RWPE2 (cell line): ENCODE results near the gene GALNT17.
A peak's percentile ranks its signal among the peaks of the same experiment; 100 is the strongest.
"Not testable (repeated sequence)": the region's sequence is repeated elsewhere in the genome, so short reads cannot be mapped to it uniquely, and the experiment has no call there.

Experiments used
- ATAC-seq: fragments of 200-7000 bp; cut with Tn5 transposase; 3 replicates; pipeline ENCODE4 v1.9.1; 2021; ENCODE audit warnings: low read depth
- DNase-seq: peaks from one replicate; pipeline ENCODE4 v3.0.0-alpha.2; 2020; ENCODE audit warnings: low spot score
- H3K27ac ChIP-seq: fragments of 450-650 bp; 2 replicates; pipeline ENCODE4 v1.5.1; 2017; ENCODE audit warnings: mild to moderate bottlenecking; ENCODE audit not compliant: poor library complexity, severe bottlenecking
- H3K27me3 ChIP-seq: fragments of 250-450 bp; sonication (Bioruptor Pico); 2 replicates; pipeline ENCODE4 v1.5.1; 2021; ENCODE audit warnings: mild to moderate bottlenecking, moderate library complexity; ENCODE audit not compliant: insufficient read depth, poor library complexity, severe bottlenecking
- H3K36me3 ChIP-seq: fragments of 250-450 bp; sonication (Bioruptor Pico); 2 replicates; pipeline ENCODE4 v1.5.1; 2020; ENCODE audit warnings: low read depth, mild to moderate bottlenecking, moderate library complexity
- H3K4me1 ChIP-seq: fragments of 250-450 bp; sonication (Bioruptor Pico); 2 replicates; pipeline ENCODE4 v1.5.1; 2021; ENCODE audit warnings: mild to moderate bottlenecking, moderate library complexity; ENCODE audit not compliant: insufficient read depth, poor library complexity, severe bottlenecking
- H3K4me3 ChIP-seq: fragments of 250-450 bp; sonication (Bioruptor Pico); 2 replicates; pipeline ENCODE4 v1.5.1; 2021; ENCODE audit warnings: mild to moderate bottlenecking, moderate library complexity; ENCODE audit not compliant: severe bottlenecking
- H3K9me3 ChIP-seq: fragments of 250-450 bp; sonication (Bioruptor Pico); 2 replicates; pipeline ENCODE4 v1.5.1; 2021; ENCODE audit warnings: mild to moderate bottlenecking, moderate library complexity; ENCODE audit not compliant: severe bottlenecking
- TF ChIP-seq, protein P1 (sequence below): fragments of 450-650 bp; IDR thresholded peaks from one replicate; pipeline ENCODE4 v1.5.1; 2017; ENCODE audit warnings: mild to moderate bottlenecking, moderate library complexity; ENCODE audit not compliant: poor library complexity, severe bottlenecking

Gene GALNT17

DNA sequence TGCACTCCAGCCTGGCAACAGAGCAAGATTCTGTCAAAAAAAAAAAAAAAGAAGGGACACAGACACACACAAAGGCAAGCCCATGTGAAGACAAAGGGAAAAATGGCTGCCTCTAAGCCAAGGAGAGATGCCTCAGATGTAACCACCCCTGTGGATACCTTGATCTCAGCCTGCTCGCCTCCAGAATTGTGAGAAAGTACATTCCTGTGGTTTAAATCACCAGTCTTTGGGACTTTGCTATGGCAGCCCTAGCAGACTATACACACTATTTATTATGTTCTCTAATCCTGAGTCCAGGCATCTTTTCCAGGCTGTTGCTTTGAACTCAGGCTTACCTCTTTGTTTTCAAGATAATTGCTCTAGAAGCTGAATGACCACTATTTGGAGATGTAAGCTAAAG is 494.3 kb downstream of the GALNT17 start:
- no peak for DNase-seq
- Histone ChIP-seq H3K4me3 (no peak overlapping the region), H3K9me3 (no peaks in the 10 kb centered on the region), H3K27ac (no peak overlapping the region), H3K36me3 (no peaks in the 10 kb centered on the region), H3K27me3 (no peaks in the 10 kb centered on the region), H3K4me1 (no peaks in the 10 kb centered on the region)
- peak; percentile 76; the same call in 2 of the 3 replicates for ATAC-seq
- TF ChIP-seq, protein P1, sequence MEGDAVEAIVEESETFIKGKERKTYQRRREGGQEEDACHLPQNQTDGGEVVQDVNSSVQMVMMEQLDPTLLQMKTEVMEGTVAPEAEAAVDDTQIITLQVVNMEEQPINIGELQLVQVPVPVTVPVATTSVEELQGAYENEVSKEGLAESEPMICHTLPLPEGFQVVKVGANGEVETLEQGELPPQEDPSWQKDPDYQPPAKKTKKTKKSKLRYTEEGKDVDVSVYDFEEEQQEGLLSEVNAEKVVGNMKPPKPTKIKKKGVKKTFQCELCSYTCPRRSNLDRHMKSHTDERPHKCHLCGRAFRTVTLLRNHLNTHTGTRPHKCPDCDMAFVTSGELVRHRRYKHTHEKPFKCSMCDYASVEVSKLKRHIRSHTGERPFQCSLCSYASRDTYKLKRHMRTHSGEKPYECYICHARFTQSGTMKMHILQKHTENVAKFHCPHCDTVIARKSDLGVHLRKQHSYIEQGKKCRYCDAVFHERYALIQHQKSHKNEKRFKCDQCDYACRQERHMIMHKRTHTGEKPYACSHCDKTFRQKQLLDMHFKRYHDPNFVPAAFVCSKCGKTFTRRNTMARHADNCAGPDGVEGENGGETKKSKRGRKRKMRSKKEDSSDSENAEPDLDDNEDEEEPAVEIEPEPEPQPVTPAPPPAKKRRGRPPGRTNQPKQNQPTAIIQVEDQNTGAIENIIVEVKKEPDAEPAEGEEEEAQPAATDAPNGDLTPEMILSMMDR: no peak

DNA sequence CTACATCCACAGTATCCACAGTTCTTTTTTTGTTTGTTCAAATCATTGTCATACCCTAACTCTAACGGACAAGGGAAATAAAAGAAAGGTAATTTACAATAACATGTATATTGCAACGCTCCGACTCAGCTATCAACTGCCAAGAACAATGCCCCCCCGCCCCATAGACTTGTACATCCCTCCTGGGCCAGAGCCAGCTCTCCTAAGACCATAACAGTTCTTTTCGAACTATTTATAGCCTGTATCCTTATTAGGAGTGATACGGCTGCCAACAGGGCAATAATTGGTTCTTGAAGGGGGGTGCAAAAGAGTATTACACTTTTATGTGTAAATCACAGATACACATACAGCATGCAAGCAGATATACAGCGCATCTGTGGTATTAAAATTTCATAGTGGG is 495.7 kb downstream of the GALNT17 start:
- Histone ChIP-seq H3K36me3 (no peaks in the 10 kb centered on the region), H3K27me3 (no peaks in the 10 kb centered on the region), H3K27ac (no peak overlapping the region), H3K4me3 (no peak overlapping the region), H3K9me3 (no peaks in the 10 kb centered on the region), H3K4me1 (peaks cover under 1% of the 10 kb centered on the region)
- DNase-seq (no peak), ATAC-seq (no peak)
- TF ChIP-seq, protein P1: no peak

DNA sequence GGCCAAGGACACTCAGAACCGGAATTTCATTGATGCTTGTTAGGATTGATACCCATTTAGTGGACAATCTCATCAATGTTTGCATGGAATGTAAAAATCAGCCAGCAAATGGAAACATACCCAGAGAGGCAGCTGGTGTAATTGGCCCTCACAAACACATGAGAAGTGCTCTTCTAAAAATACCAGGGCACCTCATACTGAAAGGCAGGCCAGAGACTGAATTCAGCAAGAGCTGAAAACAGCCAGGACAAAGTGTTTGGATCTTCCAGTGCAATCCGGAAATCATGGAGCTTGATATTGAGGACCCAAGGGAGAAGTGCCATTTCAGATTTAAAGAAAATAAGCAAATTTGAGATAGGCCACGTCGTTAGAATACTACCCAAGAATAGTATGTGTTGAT is 498.6 kb downstream of the GALNT17 start:
- Histone ChIP-seq H3K27ac (no peak overlapping the region), H3K4me3 (no peak overlapping the region), H3K9me3 (no peaks in the 10 kb centered on the region), H3K36me3 (no peaks in the 10 kb centered on the region), H3K4me1 (peaks cover 15% of the 10 kb centered on the region), H3K27me3 (no peaks in the 10 kb centered on the region)
- DNase-seq (no peak), ATAC-seq (no peak)
- TF ChIP-seq, protein P1: no peak

DNA sequence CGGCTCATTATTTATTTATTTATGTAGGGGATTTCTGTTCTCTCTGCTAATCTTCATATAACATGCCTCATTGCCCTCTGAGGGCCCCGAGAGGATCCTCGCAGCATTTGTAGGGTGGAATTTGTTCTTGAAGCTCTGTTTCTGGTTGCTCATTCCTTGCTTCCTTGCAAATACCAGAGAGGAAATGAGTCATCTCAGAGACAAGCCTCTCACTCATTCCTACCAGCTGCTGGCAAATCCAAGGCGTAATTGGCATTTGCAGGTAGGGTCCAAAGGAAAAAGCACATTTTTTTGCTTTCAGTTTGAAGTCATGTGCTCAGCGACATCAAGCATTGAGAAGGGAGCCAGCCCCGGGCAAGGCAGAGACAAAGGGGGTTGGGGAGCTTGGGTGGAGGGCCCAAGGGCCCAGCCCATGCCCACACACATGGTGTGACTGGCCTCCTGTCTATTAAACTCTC is 501.6 kb downstream of the GALNT17 start:
- no peak for DNase-seq
- Histone ChIP-seq H3K4me3 (no peak overlapping the region), H3K36me3 (no peaks in the 10 kb centered on the region), H3K27me3 (no peaks in the 10 kb centered on the region), H3K4me1 (peaks cover 15% of the 10 kb centered on the region), H3K27ac (peak overlapping the region; percentile 87), H3K9me3 (no peaks in the 10 kb centered on the region)
- TF ChIP-seq, protein P1: no peak
- peak; percentile 97 for ATAC-seq

DNA sequence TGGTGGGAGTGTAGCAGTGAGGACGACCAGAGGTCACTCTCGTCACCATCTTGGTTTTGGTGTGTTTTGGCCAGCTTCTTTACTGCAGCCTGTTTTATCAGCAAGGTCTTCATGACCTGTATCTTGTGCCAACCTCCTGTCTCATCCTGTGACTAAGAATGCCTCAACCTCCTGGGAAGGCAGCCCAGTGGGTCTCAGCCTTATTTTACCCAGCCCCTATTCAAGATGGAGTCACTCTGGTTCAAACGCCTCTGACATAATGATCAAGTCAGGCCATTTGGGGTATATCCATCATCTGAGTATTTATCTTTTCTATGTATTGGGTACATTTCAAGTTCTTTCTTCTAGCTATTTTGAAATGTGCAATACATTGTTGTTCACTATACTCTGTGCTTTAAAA is 503.9 kb downstream of the GALNT17 start:
- H3K4me1 ChIP-seq: peaks cover 15% of the 10 kb centered on the region
- DNase-seq, H3K36me3 ChIP-seq, H3K27me3 ChIP-seq, ATAC-seq, H3K4me3 ChIP-seq, H3K27ac ChIP-seq, H3K9me3 ChIP-seq: not testable (repeated sequence)
